HG02840 (cell line): ENCODE results near the gene IZUMO4.

Source experiments
- ATAC-seq: cut with Tn5 transposase; IDR thresholded peaks from one replicate; pipeline ENCODE4 v1.9.1; 2021; ENCODE audit warnings: mild to moderate bottlenecking, moderate library complexity, moderate number of reproducible peaks; ENCODE audit not compliant: unreplicated experiment, low FRiP score

IZUMO4 gene

GRCh38 chr19:2103045-2103707 lies 6.5 kb downstream of the IZUMO4 start:
- no peak for ATAC-seq

DNA sequence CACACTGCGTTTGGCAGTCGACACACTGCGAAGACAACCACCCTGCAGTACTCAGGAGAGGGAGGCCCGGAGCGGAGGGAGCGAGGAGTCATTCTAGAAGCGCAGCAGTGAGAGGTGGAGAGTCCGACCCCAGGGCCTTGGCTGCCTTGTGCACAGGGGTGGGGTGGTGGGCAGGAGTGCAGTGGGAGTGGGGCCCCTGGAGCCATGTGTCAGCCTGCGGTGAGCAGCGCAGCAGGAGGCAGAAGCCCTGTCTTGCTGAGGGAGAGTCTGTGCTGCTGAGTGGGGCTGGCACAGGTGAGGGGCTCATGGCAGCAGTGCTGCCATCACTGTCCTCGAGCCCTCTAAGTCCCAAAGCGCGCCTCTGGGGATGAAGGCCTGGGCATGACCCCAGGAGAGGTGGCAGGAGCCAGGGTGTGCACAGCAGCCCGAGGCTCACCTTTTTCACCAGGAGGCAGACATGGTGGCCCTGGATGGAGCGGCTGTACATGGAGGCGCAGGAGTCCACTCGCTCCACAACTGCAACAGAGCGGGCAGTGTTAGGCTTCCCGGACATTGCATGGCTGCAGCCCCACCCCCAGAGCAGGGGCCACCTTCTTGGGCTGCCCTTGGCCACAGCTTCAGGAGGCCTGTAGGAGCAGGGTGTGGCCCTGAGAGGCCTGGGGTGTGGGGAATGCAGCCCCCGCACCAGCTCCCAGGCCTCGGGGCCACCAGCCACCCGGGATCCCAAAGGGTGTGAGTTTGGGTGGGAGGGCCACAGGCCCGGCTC lies 11.7 kb downstream of the IZUMO4 start:
- ATAC-seq: no peak

DNA sequence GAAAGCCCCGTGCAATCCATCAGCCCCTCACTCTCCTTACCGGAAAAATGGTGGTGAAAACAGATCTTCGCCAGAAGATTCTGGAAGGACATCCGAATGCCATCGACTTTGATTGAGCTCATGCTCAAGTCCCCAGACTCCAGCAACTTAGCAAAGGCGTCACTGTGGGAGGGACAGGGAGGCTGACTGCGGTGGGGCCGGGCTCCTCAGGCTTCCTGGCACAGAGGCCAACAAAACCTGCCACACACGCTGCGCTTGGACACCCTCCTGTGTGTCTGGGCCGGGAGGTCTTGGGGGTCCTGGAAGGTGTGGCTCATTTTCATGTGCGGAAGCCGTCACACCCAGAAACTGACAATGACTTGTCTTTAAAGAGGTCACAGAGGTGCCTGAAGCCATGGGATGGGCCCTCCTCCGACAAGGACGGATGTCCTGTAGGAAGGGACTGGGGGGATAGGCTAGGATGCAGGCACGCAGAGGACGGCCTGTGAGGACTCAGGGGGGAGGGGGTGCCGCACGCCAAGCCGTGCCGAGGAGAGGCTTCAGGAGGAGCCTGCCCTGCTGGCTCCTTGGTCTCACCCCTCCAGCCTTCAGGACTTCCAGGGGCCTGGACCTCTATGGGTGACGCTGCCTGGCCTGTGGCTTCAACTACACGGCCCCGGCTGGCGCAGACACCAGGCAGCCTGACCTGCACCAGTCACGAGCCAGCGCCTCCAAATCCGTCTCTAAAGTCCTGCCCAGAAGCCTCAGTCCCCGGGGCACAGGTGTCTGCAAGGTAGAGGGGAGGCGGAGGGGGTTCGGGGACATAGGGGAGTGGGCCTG lies 12.5 kb downstream of the IZUMO4 start:
- no peak for ATAC-seq

GRCh38 chr19:2110822-2111221 lies 14.1 kb downstream of the IZUMO4 start:
- no peak for ATAC-seq

- ATAC-seq: no peak
Observed at GRCh38 chr19:2111425-2111824, 14.7 kb downstream of the IZUMO4 start.

DNA sequence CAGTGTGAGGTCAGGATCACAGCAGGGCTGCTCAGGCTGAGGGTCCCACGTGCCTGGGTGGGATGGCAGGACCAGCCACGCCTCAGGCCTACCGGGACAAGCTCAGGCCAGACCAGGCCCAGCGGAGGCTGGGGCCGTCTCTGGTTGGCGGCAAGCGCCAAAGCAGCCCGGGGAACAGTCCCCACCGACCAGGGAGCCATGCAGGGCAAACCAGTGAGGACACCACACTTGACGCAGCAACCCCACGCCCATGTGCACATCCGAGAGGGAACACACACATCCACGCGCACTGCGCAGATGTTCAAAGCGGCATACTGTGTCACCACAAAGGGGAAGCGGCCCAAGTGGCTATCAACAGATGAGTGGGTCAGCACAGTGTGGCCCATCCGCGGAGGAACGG lies 15.2 kb downstream of the IZUMO4 start:
- ATAC-seq: no peak

DNA sequence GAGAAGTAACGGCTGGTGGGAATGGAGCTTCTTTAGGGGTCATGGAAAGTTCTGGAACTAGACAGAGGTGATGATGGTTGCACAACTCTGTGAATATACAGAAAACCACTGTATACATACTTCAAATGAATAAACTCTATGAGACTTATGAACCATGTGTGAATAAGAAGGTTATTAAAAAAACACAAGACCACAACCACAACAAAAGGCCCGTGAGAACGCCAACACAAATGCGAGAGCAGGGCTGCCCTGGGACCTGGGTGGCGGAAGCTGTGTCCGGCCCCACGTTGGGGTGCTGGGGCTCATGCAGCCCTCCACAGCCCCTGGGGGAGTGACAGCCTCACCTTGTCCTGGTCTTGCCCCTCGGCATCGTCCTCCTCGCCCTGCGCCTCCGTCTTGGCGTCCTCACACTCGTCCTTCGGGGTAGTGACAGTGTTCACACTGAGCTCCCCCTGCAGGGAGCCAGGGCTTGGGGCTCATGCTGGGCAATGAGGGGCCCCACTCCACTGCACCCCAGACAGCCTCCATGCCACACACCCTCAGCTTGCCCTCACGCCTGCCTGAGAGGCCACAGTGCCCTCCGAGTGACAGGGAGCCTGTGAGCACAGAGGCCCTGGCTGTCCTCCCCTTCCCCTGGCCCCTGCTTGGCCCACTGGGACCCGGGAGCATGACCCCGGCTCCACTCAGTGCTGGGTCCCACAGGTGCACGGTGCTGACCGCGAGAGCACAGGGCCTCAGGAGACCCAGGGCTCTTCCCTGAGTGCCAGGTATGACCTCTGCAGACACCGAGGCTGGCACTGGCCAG lies 16.0 kb downstream of the IZUMO4 start:
- no peak for ATAC-seq

GRCh38 chr19:2113439-2114211 lies 16.9 kb downstream of the IZUMO4 start:
- no peak for ATAC-seq

GRCh38 chr19:2114218-2114617 lies 17.5 kb downstream of the IZUMO4 start:
- no peak for ATAC-seq

DNA sequence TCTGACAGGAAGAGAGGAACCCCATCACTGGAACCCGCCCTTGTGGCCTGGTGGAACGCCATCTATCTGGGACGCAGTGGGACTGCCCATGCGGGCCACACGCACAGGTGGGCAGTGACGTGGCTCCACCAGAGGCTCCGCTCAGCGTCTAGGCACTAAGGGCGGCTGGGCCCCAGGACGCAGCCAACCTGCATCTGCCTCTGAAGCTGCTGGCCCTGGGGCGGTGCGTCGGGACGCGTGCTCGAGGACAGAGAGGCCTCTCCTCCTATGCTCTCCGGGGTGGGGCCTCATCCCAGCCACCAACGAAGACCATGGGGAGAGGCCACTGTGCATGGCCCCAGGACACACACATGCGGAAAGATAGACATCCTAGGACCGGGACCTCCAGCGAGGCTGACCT lies 18.1 kb downstream of the IZUMO4 start:
- no peak for ATAC-seq

- no peak for ATAC-seq
Observed at GRCh38 chr19:2115324-2115723, 18.6 kb downstream of the IZUMO4 start.

GRCh38 chr19:2115911-2116426 lies 19.3 kb downstream of the IZUMO4 start:
- no peak for ATAC-seq

DNA sequence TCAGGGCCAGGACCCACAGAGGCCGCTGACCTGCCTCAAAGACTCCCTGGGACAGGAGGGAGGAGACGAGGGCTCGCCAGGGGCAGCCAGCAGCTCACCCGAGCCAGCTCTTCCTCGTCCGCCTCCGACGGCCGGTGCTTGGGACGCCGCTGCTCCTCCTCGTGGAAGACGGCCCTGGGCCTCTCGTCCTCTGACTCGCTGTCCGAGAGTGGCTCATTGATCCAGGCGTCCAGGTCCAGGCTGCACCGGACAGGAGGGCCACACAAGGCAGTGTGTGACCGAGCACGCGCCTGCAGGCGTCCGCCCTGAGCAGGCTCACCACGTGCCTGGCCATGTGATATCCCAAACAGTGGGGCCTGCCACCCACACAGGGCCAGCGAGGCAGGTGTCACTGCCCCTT lies 19.8 kb downstream of the IZUMO4 start:
- ATAC-seq: no peak

GRCh38 chr19:2117215-2117960 lies 20.7 kb downstream of the IZUMO4 start:
- ATAC-seq: no peak

DNA sequence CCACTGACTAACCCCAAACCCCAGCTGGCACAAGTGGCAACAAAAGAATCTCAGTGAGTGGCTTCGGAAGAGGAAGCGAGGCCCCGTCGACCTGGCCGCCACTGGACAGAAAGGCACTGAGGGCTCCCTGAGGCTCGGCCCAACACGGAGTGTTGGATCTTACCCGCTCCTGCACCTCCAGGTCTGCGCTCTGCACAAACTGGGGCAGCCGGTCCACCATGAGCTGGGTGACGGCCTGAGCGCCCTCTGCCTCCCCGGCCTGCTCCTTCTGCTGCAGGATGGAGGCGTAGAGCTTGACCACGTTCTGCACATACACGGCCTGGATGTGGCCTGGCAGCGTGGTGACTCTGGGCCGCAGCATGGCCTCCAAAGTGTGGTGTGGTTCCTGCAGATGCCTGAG lies 21.7 kb downstream of the IZUMO4 start:
- ATAC-seq: no peak

DNA sequence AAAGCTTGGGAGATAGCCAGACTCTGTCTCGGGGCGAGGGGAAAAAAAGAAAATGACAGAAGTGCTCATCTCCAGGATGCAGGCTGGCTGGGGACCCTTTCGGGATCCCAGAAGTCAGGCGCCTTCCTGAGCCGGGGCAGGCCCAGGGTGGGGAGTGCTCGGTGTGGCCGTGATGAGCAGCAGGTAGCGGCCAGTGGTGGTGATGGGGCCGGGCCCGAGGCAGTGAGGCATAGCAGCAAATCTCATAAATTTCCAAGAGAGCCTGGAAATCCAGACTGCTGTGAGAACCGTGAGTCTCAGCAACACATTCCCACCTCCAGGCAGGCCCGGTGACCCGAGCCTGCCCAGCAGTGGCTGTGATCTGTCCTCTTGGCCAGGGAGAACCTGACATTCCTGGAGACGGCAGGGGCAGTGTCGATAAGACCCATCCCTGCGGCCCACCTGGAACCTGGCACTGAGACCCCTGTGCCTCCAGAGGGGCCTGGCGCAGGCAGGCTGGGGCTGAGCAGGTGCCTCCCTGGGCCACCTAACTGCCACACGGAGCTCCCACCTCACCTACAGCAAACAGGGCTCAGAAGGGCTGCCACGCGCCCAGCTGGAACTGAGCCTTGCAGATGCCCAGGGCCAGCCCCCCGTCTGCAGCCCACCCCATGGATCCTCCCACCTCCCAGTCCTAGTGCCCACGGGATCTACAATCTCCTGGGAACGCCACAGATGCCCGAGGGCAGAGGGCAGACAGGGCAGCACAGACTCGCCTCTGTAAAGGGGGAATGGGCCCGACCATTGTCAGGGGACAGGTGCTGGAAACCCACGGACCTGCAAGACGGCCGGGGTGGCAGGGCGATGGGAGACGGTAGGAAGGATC lies 23.4 kb downstream of the IZUMO4 start:
- no peak for ATAC-seq

GRCh38 chr19:2120821-2121220 lies 24.1 kb downstream of the IZUMO4 start:
- ATAC-seq: no peak
